Hepatocyte (in vitro differentiated cells): ENCODE results near the gene ASMT.
"Not testable (repeated sequence)": the region's sequence is repeated elsewhere in the genome, so short reads cannot be mapped to it uniquely, and the experiment has no call there.

Source experiments
- EZH2 ChIP-seq: fragments of 200-600 bp; sonication (generic); IDR thresholded peaks from 2 replicates; pipeline ENCODE4 v1.6.1; 2016; ENCODE audit warnings: antibody characterized with exemption, mild to moderate bottlenecking, borderline replicate concordance
- TF ChIP-seq, protein P1 (sequence below): fragments of 200-600 bp; sonication (generic); IDR thresholded peaks from 2 replicates; pipeline ENCODE4 v1.5.1; 2016; ENCODE audit warnings: antibody characterized with exemption, mild to moderate bottlenecking; ENCODE audit not compliant: poor library complexity

DNA sequence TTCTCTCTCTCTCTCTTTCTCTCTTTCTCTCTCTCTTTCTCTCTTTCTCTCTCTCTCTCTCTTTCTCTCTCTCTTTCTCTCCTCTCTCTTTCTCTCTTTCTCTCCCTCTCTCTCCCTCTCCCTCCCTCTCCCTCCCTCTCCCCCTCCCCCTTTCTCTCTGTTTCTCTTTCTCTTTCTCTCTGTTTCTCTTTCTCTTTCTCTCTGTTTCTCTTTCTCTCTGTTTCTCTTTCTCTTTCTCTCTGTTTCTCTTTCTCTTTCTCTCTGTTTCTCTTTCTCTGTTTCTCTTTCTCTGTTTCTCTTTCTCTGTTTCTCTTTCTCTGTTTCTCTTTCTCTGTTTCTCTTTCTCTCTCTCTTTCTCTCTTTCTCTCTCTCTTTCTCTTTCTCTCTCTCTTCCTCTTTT is 67.0 kb downstream of the ASMT start:
- TF ChIP-seq, protein P1, sequence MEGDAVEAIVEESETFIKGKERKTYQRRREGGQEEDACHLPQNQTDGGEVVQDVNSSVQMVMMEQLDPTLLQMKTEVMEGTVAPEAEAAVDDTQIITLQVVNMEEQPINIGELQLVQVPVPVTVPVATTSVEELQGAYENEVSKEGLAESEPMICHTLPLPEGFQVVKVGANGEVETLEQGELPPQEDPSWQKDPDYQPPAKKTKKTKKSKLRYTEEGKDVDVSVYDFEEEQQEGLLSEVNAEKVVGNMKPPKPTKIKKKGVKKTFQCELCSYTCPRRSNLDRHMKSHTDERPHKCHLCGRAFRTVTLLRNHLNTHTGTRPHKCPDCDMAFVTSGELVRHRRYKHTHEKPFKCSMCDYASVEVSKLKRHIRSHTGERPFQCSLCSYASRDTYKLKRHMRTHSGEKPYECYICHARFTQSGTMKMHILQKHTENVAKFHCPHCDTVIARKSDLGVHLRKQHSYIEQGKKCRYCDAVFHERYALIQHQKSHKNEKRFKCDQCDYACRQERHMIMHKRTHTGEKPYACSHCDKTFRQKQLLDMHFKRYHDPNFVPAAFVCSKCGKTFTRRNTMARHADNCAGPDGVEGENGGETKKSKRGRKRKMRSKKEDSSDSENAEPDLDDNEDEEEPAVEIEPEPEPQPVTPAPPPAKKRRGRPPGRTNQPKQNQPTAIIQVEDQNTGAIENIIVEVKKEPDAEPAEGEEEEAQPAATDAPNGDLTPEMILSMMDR: not testable (repeated sequence)
- TF ChIP-seq EZH2: not testable (repeated sequence)
